GM18508 (cell line): ENCODE results near the gene CITED1.

Source experiments
- ATAC-seq: cut with Tn5 transposase; IDR thresholded peaks from one replicate; pipeline ENCODE4 v1.9.1; 2021; ENCODE audit warnings: moderate number of reproducible peaks; ENCODE audit not compliant: insufficient read depth, unreplicated experiment

Gene CITED1

GRCh38 chrX:72271812-72272211 lies 33.9 kb downstream of the CITED1 start:
- no peak for ATAC-seq

- no peak for ATAC-seq
These were observed 34.5 kb downstream of the CITED1 start for GRCh38 chrX:72271091-72271788.

DNA sequence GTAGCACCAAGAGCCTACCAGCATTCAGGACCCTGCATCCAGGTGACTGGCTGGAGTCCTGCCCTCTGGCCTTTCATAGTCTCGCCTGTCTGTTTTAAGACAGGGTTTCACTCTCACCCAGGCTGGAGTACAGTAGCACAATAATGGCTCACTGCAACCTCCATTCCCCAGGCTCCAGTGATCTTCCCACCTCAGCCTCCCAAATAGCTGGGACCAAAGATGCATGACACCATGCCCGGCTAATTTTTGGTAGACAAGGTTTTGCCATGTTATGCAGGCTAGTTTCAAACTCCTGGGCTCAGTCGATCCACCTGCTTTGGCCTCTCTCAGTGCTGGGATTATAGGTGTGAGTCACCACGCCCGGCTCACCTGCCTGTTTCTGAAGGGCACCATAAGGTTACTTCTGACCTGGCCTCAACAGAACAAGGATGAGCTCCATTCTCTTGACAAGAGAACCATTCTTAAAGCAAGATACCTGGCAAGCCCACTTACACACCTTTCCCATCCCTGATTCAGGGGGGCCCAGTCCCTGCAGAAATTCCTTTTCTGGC lies 35.3 kb downstream of the CITED1 start:
- no peak for ATAC-seq

DNA sequence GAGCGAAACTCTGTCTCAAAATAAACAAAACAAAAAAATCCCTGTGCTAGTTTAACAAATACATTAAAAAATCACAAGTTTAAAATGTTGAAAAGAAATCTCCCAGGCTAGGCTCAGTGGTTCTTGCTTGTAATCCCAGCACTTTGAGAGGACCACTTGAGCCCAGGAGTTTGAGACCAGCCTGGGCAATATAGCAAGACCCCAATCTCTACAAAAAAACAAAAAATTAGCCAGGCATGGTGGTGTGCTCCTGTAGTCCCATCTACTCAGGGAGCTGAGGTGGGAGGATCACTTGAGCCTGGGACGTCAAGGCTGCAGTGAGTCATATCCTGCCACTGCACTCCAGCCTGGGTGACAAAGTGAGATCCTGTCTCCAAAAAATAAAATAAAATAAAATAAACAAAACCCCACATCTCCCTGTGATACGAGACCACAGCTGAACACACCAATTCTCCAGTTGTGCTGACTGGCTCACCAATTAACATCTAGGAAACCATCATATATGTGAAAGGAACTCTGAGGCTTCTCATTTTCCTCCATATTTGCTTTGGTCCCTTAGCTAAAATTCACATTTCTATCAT lies 36.0 kb downstream of the CITED1 start:
- ATAC-seq = no peak

- no peak for ATAC-seq
These were observed 36.9 kb downstream of the CITED1 start for GRCh38 chrX:72268597-72269365.

DNA sequence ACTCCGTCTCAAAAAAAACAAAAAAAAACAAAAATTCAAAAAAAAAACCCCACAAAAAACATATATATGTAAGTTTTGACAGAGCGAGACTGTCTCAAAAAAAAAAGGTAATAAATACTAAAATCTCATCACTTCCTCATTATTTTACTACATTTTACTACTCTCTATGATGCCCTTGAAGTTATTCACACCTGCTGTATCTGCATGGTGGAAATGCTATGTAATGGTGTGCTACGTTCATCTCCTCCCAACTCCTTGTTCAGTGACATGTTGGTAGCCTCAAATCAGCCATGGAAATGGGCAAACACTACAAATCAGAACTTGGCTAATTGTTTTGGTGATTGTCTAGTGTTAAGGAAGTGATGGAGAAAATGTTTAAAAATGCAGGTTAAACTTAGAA lies 40.5 kb downstream of the CITED1 start:
- ATAC-seq = no peak

GRCh38 chrX:72262077-72262476 lies 43.6 kb downstream of the CITED1 start:
- no peak for ATAC-seq

DNA sequence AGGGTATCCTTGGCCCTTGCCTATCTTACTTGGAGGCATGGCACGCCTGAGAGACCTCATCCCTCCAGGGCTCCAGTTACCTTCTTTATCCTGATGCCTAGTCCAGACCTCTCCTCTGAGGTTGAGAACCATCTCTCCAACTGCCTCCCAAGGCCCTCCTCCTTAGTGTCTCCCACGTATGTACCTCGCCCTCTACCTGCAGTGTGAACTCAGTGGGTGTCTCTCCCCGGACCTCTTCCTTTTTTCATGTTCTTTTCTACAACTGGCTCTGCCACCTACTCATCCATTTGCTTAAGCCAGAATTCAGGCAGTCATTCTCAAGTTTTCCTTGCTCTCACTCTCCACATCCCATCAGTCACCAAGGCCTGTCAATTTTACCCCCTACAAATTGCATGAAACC lies 45.3 kb downstream of the CITED1 start:
- ATAC-seq = no peak

DNA sequence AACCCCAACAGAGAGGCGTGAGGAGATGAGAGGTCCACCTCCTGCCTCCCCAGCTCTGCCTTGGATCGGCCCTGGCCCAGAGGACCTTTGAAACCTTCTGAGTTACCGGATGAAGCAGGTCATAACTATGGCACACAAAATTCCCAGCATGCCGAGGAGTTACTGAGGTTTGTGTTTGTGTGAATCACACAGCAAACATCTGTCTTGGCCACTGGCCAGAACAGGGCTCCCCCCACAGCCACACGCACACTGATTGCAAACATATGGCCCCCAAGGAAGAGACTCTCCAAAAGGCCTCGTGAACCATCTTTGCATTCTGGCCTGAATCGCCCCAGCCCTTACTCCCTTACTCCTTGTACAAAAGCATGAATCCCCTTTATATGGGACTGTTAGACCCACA lies 47.5 kb downstream of the CITED1 start:
- no peak for ATAC-seq

- no peak for ATAC-seq
These were observed 49.9 kb downstream of the CITED1 start for GRCh38 chrX:72255864-72256263.

DNA sequence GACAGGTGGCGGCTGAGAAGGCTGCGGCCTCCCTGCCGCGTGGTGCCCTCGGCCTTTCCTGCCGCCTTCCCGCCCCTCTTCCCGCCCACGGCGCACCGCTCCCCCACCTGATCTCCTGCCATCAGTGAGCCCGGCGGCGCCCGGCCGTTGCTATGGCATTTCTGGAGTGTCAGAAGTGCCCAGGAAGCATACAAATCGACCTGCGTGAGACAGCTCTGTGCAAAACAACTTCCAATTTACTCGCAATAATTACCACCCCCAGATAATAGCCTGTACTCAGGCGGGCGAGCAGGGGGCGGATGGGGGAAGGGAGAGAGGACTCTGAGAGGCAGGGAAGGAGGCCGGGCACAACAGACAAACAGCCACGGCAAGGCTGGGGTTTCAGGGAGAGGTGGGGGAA lies 50.3 kb downstream of the CITED1 start:
- ATAC-seq = no peak

DNA sequence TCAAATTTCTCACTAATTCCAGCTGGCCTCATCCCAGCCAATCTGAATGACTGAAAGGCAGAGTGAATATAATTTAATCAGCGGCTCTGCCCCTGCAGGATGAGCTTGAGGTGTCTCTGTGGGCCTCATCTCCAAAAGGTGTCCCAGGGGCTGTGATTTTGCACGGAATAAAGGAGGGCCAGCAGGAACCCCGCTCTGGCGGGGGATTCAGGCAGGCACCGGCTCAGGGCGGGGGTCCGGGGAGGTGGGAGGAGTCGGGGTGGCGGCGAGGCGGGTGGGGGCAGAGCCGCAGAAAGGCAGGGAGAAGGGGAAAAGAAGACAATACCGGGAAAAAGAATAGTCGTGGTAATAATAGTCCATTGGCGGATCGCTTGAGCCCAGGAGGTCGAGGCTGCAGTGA lies 50.9 kb downstream of the CITED1 start:
- no peak for ATAC-seq

GRCh38 chrX:72253686-72254085 lies 52.0 kb downstream of the CITED1 start:
- ATAC-seq = no peak
